ENCODE measurements around the gene RABGAP1L. TPM values are rescaled to one million over a fixed set of nuclear protein-coding genes. Genes with fewer than 3 reads are reported as not detected.

RABGAP1L gene
- polyA plus RNA-seq, 1 donor (not counting 4 experiments of a cell fraction or from before 2014, with no cell fraction given), result 24.2 TPM

DNA sequence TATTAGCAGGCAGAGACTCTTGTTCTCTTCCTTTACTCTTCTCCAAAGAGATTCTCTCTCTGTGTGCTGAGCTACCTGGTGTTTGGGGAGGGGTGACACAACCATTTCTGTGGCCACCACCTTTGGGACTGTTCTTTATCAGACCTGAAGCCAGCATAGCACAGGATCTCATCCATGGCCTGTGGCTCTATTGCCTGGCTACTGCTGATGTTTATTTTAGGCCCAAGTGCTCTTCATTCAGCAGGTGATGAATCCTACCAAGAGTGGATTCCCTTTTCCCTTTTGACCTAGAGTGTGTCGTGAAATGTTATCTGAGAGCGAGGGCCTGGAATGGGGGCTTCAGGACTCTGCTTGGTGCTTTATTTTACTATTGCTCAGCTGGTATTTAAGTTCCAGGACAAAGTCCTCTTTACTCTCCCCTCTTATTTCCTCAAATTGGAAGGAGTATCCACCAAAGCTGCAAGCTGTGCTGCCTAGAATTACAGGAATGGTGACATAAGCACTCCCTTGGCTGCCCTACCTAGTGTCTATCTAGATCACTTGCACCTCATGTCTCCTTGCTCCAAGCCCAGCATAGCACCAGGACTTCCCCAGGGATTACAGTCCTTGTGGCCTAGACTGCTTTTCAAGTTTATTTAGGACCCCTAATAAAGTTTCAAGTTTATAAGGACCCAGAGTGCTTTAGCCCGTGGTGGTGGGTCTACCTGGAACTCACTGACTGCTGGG lies 193.7 kb downstream of the RABGAP1L start:
- Histone ChIP-seq H3K79me2 (ENCODE audit: control insufficient read depth, insufficient read depth, low read length) (no peaks in the 10 kb centered on the region), H3K27ac (ENCODE audit: control insufficient read depth, insufficient read depth, low read length) (no peak overlapping the region), H3K36me3 (ENCODE audit: control insufficient read depth in 2 of 2, extremely low read depth in 1 of 2, insufficient read depth in 2 of 2, low read length in 2 of 2) (no peaks in the 10 kb centered on the region), H3K27me3 (ENCODE audit: control insufficient read depth, extremely low read depth, insufficient read depth, low read length) (no peaks in the 10 kb centered on the region), H2AFZ (ENCODE audit: control insufficient read depth, low read length) (no peak overlapping the region), H3K4me1 (ENCODE audit: control insufficient read depth, extremely low read depth, insufficient read depth, low read length) (no peaks in the 10 kb centered on the region), H3K9me3 (ENCODE audit: control insufficient read depth, low read depth, low read length) (no peaks in the 10 kb centered on the region), H3K9me1 (ENCODE audit: control insufficient read depth, extremely low read depth, insufficient read depth, low read length) (no peaks in the 10 kb centered on the region), H3K4me3 (ENCODE audit: control insufficient read depth in 2 of 3, extremely low read depth in 1 of 3, insufficient read depth in 2 of 3, low read depth in 1 of 3, low read length in 3 of 3) (no peak overlapping the region), H4K20me1 (ENCODE audit: control insufficient read depth, extremely low read depth, insufficient read depth, low read length) (no peaks in the 10 kb centered on the region), H3K4me2 (ENCODE audit: control insufficient read depth, extremely low read depth, insufficient read depth, low read depth, low read length) (no peak overlapping the region), H3K9ac (ENCODE audit: control insufficient read depth, extremely low read depth, insufficient read depth, low read length) (no peak overlapping the region)
- TF ChIP-seq, protein P1, sequence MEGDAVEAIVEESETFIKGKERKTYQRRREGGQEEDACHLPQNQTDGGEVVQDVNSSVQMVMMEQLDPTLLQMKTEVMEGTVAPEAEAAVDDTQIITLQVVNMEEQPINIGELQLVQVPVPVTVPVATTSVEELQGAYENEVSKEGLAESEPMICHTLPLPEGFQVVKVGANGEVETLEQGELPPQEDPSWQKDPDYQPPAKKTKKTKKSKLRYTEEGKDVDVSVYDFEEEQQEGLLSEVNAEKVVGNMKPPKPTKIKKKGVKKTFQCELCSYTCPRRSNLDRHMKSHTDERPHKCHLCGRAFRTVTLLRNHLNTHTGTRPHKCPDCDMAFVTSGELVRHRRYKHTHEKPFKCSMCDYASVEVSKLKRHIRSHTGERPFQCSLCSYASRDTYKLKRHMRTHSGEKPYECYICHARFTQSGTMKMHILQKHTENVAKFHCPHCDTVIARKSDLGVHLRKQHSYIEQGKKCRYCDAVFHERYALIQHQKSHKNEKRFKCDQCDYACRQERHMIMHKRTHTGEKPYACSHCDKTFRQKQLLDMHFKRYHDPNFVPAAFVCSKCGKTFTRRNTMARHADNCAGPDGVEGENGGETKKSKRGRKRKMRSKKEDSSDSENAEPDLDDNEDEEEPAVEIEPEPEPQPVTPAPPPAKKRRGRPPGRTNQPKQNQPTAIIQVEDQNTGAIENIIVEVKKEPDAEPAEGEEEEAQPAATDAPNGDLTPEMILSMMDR (optimal IDR thresholded peaks at IDR 0.05 in 1 of 3, IDR thresholded peaks at IDR 0.05 in 1 of 3, conservative IDR thresholded peaks at IDR 0.05 in 1 of 3; ENCODE audit: extremely low read depth in 1 of 3, insufficient read depth in 2 of 3, low read length in 3 of 3), result no peak
- no peak for FAIRE-seq
- no peak for DNase-seq (ENCODE audit: low read depth, low spot score)
- dilution Hi-C loops (cut with MboI; ENCODE audit: extremely low pct_ligation_motif_present, low sequenced_read_pairs), result no loop called here

DNA sequence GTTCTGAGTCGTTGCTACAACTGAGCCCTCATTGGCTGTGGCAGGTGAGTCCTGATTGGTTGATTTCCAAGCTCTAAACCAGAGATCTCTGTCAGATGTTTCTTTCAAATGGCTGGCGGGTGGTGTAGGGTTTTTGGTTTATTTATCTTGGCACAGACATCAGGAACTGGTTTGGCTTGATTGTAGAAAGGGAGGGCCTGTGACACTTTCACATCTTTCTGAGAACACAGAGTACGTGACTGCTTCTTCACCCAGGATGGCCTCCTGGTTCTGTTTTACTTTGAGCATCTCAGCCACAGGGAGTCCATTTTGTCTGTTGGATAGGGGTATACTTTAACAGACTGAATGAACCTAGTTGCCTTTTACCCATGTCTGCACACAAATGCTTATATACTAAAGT lies 199.0 kb downstream of the RABGAP1L start:
- Histone ChIP-seq H3K27me3 (ENCODE audit: control insufficient read depth, extremely low read depth, insufficient read depth, low read length) (no peaks in the 10 kb centered on the region), H3K9me1 (ENCODE audit: control insufficient read depth, extremely low read depth, insufficient read depth, low read length) (no peaks in the 10 kb centered on the region), H3K4me1 (ENCODE audit: control insufficient read depth, extremely low read depth, insufficient read depth, low read length) (no peaks in the 10 kb centered on the region), H3K79me2 (ENCODE audit: control insufficient read depth, insufficient read depth, low read length) (no peaks in the 10 kb centered on the region), H3K9ac (ENCODE audit: control insufficient read depth, extremely low read depth, insufficient read depth, low read length) (no peak overlapping the region), H2AFZ (ENCODE audit: control insufficient read depth, low read length) (no peak overlapping the region), H3K36me3 (ENCODE audit: control insufficient read depth in 2 of 2, extremely low read depth in 1 of 2, insufficient read depth in 2 of 2, low read length in 2 of 2) (no peaks in the 10 kb centered on the region), H3K4me3 (ENCODE audit: control insufficient read depth in 2 of 3, extremely low read depth in 1 of 3, insufficient read depth in 2 of 3, low read depth in 1 of 3, low read length in 3 of 3) (no peak overlapping the region), H3K9me3 (ENCODE audit: control insufficient read depth, low read depth, low read length) (no peaks in the 10 kb centered on the region), H4K20me1 (ENCODE audit: control insufficient read depth, extremely low read depth, insufficient read depth, low read length) (no peaks in the 10 kb centered on the region), H3K27ac (ENCODE audit: control insufficient read depth, insufficient read depth, low read length) (no peak overlapping the region), H3K4me2 (ENCODE audit: control insufficient read depth, extremely low read depth, insufficient read depth, low read depth, low read length) (no peak overlapping the region)
- TF ChIP-seq EZH2 (IDR thresholded peaks at IDR 0.05; ENCODE audit: low read length), result no peak
- TF ChIP-seq, protein P1 (optimal IDR thresholded peaks at IDR 0.05 in 1 of 3, IDR thresholded peaks at IDR 0.05 in 1 of 3, conservative IDR thresholded peaks at IDR 0.05 in 1 of 3; ENCODE audit: extremely low read depth in 1 of 3, insufficient read depth in 2 of 3, low read length in 3 of 3), result no peak
- dilution Hi-C loops (cut with MboI; ENCODE audit: extremely low pct_ligation_motif_present, low sequenced_read_pairs), result no loop called here
- FAIRE-seq (no peak), DNase-seq (ENCODE audit: low read depth, low spot score) (no peak)

Measured in keratinocyte (primary cell).